HG02970 (cell line): ENCODE results near the gene KCTD19.

Experiments
- ATAC-seq: cut with Tn5 transposase; IDR thresholded peaks from one replicate; pipeline ENCODE4 v1.9.1; 2021; ENCODE audit warnings: mild to moderate bottlenecking, moderate library complexity, moderate number of reproducible peaks; ENCODE audit not compliant: unreplicated experiment, low FRiP score

KCTD19 gene

DNA sequence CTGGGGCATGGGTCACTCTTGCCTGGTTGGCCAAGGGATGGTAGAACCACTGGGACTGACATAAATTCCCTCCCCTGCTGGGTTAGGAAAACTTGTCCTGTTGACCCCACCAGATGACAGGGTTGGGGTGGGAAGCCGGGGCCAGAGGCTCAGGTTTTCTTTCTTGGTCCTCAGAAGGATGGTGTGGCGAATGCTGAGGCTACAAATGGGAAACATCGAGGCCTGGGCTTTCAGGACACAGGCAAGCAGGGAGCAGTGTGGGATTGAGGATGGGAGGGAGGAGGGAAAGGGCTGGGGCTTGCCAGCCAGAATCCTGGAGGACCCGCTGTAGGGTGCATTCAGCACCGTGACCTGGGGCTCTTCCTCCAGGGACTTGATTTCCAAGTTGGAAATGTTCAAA is 61.7 kb downstream of the KCTD19 start:
- no peak for ATAC-seq

DNA sequence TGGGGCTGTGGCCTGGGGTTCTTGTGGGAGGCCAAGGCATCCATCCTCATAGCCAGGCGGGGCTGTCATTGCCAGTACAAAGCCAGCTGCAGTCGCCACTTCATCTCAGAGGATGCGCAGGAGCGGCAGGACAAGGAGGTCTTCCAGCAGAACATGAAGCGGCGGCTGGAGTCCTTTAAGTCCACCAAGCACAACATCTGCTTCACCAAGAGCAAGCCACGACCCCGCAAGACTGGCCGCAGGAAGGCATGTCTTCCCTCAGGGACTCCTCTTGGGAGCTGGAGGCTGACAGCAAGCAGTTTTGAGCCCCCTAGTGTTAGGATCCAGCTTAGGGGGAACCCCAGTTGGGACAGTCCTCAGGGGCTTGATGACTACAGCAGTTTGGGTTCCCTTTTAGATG is 62.3 kb downstream of the KCTD19 start:
- no peak for ATAC-seq

DNA sequence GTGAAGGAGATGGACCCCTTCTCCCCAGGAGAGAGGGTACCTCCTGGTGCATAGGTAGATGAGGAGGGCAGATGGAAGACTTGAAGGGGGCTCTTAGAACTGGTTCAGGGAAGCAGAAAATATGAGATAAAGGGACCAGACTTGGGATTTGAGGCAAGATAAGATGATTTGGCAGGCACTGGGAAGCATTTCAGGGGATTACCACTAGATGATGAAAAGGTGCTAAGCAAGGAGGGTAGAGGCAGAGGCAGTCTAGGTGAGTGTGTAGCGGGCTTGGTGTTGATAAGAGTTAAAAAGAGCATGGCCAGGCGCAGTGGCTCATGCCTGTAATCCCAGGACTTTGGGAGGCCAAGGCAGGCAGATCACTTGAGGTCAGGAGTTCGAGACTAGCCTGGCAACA is 63.3 kb downstream of the KCTD19 start:
- no peak for ATAC-seq

DNA sequence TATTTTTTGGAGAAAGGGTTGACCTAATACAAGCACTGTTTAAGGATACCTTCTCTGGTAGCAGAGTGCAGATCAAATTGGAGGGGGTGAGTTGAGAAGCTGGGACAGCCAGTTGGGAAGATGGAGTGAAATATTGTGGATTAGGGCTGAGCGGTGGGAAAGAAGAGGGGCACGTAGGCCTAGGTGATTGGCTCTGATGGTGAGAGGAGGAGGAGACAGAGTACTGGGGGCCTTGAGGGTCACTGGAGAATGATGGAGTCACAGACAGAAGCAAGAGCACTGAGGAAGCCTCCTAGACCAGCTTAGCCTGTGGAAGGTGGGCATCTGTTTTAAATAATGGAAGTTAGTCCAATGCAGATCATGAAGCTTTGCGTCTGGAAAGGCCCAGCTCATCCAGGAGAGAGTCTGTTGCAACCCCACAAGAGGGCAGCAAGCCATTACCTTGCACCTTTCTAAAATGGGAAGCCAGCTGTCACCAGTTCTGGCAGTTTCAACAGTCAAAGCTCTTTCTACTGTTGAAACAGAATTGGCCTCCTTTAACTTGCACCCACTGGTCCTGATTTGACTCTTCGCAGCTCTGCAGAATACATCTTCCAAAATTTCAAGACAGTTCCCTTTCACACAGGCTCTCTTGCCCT is 66.0 kb downstream of the KCTD19 start:
- ATAC-seq, result no peak

DNA sequence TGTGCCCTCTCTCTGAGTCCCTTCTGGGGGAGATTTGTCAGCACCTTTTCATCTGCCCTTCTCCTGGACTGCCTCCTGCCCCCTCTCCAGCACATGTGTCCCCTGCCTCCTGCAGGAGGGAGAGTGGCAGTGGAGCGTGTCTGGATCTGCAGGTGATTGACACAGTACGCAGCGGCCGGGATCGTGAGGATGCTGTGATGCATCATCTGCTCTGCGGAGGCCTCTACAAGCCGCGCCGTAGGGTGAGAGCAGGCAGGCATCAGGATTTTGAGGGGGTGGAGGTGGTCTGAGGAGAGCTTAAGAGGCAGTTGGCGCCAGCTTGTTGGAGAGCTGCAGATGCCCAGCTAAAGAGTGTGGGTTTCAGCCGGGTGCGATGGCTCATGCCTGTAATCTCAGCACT is 66.8 kb downstream of the KCTD19 start:
- no peak for ATAC-seq

DNA sequence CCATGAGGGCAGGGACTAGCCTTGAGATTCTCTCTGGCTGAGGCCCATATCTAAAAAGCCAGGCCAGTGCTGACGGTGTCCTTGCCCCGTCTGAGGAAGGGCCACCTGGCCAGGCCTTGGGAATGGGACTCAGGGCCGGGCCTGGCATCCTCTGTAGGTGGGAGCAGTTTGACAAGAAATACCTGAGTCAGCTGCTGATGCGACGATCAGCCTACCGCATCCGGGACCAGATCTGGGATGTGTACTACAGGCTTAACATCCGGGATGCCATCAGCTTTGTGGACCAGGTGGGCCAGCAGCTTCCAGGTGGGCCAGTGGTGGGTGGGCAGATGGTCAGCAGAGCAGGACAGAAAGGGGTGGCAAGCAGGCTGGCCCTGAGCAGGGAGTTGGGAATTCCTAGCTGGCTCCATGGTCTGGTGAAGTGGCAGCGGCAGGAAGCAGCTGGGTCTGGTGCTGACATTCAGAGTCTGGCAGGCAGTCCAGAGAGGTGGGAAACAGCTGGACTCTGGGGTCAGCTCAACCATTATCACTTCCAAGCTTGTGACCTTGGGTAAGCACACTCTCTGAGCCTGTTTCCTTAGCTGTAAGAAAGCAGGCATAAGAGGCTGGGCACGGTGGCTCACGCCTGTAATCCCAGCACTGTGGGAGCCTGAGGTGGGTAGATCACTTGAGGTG is 68.2 kb downstream of the KCTD19 start:
- ATAC-seq, result no peak

DNA sequence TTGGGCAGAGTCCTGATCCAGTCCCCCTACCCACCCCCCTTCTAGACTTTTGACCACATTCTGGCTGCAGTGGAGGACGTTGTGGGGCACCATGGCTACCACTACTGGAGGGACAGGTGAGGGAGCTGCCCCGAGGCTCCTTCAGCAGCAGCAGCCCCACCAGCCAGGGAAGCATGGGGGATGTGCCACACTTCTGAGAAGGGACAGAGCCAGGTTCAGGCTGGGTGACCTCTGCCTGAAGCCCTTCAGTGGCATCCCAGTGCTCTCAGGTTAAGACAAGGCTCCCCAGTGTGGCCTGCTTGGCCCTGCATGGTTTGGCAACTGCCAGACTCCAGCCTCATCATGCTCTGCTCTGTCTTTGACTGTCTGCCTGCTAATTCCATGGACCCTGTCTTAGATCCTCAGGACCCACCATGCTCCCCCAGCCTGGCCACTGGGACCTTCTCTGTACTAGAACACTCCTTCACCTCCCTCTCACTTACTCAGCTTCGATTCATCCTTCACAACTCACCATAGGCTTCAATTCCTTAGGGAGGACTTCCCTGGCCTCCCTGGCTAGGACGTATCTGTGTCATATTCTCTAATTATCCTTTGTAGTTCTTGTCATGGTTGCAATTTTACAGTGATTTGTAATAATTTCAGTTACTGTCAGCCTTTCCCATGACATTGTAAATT is 68.9 kb downstream of the KCTD19 start:
- no peak for ATAC-seq

DNA sequence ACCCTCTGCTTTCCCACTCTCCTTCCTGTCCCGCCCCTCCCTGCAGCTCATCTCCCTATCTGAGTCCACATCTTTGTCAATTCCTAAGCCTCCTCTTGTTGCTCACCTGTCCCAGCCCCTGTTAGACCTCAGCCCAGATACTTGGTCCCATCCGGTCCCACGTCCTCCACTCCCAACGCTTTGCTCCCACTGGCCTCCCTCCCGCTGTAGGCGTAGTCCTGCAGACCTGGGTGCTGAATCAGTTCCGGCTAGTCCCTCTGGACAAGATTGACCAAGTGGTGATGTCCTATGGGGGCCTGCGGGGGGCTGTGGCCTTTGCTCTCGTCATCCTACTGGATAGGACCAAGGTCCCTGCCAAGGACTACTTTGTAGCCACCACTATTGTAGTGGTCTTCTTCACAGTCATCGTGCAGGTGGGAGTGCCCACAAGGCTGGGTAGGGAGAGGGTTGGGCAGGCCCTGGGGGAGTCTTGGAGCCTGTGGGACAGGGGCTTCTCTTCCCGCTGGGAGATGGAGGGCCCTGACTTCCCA is 69.8 kb downstream of the KCTD19 start:
- ATAC-seq, result no peak

DNA sequence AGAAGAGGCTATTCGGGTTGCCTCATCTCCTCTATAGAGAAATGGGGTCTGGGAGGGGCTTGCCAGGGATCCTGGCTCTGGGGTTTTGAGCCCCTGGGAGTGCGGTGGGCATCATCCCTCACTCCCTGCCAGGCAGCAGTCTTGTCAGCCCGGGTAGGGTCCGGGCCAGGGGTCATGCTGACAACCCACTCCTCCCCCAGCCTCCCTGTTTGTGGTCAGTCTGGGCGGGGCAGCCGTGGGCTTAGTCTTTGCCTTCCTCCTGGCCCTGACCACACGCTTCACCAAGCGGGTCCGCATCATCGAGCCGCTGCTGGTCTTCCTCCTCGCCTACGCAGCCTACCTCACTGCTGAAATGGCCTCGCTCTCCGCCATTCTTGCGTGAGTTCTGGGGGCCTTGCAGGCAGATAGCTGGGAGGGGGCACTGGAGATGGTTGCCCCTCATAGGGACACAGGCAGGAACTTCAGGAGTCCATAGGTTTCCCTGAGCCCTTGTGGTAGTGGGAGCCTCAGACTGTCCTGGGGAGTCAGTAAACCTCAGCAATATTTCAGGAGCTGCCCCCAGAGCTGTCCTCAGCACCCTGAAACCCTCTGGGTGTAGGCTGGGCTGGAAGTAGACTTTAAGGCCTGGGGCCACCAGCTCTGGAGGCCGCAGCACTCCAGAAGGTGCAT is 70.9 kb downstream of the KCTD19 start:
- no peak for ATAC-seq

DNA sequence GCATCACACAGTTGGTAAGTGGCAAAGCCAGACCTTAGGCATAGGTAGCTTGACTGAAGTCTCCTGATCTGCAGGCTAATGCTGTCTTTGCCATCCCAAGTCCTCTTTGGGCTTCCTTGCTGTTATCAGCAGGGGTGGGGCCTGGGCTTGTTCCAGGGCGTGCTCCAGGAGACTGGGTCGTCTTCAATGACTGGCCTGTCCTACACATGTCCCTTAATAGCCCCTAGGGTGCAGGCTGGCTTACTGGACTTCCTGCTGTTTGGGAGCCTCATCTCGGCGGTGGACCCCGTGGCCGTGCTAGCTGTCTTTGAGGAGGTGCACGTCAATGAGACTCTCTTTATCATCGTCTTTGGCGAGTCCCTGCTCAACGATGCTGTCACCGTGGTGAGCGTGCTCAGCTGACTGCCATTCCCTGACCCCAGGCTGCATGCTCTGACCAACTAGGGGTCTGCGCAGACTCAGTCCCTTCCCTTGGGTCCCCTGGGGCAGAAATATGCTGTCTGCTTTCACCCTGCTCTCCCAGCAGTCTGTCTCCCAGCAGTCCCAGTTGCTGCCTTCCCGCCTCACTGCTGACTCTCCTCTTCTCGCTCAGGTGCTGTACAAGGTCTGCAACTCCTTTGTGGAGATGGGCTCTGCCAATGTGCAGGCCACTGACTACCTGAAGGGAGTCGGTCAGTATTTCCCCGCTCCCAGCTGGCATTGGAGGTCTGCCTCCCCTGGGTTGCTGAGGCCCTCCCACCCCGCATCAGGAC is 71.6 kb downstream of the KCTD19 start:
- ATAC-seq, result no peak

DNA sequence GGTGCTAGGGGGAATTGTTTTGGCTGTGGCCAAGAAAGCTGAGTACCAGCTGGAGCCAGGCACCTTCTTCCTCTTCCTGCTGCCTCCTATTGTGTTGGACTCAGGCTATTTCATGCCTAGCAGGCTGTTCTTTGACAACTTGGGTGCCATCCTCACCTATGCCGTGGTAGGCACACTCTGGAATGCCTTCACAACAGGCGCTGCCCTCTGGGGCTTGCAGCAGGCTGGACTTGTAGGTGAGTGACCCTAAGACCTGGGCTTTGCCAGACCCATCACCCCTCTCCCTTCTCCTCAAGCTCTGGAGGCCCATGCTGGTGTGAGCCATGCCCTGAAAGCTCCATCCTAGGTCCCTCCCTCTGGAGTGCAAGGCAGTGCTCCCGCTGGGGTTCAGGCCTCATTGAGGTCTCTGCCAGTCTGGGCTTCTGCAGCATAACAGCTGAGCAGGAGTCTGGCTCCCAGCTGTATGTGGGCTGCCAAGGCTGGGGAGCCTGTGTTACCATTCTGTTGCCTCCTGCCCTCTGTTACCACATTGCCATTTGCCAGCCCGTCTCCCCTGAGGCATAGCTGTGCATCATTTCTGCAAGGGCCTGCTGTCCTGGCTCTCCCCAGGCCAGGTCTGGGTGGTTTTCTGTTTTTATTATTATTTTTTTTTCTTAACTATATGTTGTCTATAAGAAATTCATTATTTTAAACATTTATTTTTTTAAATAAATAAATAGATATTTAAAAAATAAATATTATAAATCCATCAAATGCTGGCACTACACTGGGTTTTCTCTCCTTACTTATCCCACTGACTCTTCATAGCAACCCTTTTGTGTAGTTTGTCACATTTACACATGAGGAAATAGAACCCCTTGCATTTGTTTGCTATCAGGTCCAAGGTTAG is 73.7 kb downstream of the KCTD19 start:
- ATAC-seq, result no peak

DNA sequence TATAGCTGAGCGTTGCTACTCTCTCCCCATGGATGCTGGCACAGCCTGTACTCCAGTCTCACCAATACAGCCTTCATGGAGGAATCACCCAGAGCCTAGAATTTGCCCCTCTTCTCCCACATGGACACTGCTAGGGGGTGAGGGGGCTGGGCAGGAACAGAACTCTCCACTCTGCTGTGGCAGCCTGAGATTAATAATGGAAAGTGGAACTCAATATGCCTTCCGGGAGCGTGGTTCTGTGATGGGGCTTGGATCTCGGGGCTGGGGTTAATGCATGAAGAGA is 76.6 kb downstream of the KCTD19 start:
- ATAC-seq, result no peak

DNA sequence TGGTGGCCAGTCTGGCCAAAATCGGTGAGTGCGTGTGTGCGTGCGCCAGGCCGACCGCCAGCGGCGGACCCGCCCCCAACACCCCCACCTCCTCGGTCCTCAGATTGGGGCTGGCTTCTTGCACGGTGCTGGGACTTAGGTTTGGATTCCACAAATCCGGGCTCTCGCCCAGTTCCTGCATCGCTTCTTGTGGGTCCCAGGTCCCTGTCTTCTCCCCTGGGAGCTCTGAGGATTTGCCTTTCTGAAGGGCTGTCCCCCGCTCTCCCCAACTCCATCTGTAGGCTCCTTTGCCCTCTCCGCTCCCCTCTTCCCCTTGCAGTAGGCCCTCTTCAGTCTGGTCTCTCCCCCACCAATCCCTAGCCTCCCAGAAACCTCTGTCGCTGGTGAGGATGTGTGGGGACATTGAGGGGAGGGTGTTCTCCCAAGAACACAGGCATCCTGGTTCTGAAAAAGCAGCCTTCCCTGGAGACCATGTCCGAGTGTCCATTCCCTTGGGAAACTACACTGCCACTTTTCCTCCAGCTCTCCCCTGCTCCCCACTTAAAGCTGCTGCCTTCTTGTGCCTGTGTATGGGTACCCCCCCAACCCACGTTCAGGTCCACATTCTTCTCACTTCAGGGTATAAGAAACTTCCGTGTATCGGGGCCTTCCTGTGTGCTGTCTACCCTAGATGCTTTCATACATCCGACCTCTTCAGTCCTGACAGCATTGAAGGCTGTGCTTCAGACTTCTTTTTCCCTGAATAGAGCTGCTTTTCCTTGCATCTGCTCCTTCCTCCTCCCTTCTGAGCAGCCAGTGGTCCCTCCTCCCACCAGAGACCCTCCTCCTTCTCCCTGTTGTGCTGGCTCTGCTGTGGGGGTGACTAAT is 77.1 kb downstream of the KCTD19 start:
- no peak for ATAC-seq

DNA sequence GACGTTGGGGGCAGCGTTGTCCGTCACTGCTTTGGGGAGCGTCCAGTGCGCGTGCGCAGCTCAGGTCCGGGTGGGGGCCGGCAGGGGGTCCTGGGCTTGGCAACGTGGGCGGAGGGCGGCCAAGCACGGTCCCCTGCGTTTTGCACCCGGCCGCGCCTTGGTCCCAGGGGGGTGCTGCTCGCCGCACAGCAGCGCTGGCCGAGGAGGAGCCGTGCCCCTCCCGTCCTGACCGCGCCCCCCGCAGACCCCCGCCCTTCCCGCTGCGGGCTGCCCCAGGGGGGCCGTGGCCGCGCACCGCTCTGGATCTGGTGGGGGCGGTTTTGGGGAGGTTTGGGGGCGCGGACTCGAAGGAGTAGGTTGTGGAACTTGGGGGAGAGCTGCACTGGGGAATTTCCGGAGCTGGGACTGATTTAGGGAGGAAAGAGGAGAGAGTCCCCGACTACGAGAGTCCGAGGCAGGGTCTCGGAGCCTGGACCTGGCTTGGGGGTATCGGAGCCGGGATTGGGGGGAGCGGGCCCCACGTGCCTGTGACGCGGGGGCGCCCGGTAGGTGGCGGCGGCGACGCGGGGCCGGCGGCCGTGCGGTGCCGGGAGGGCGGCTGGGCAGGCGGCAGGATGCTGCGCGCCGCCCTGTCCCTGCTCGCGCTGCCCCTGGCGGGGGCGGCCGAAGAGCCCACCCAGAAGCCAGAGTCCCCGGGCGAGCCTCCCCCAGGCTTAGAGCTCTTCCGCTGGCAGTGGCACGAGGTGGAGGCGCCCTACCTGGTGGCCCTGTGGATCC is 78.0 kb downstream of the KCTD19 start, which contains the start of gene SLC9A5:
TSS of gene SLC9A5 (plus strand) at position 579 of the 777 bp plus-strand sequence. CDS start at position 615, 36 bp downstream.
- ATAC-seq, result no peak

DNA sequence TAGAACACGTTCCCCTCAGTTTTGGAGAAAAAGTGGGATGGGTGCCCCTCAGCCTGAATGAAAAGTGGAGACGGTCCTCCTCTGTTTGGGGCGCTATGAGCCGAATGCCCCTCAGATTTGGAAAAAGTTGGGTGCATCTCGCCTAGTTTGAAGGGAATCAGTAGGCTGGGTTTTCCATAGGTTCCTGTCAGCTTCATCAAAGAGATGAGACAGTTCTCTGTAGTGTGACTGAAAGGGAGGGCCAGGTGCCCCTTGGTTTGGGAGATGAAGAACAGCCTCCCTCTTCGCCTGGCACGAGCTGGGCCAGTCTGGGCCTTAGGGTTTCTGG is 78.5 kb downstream of the KCTD19 start:
- ATAC-seq, result no peak

DNA sequence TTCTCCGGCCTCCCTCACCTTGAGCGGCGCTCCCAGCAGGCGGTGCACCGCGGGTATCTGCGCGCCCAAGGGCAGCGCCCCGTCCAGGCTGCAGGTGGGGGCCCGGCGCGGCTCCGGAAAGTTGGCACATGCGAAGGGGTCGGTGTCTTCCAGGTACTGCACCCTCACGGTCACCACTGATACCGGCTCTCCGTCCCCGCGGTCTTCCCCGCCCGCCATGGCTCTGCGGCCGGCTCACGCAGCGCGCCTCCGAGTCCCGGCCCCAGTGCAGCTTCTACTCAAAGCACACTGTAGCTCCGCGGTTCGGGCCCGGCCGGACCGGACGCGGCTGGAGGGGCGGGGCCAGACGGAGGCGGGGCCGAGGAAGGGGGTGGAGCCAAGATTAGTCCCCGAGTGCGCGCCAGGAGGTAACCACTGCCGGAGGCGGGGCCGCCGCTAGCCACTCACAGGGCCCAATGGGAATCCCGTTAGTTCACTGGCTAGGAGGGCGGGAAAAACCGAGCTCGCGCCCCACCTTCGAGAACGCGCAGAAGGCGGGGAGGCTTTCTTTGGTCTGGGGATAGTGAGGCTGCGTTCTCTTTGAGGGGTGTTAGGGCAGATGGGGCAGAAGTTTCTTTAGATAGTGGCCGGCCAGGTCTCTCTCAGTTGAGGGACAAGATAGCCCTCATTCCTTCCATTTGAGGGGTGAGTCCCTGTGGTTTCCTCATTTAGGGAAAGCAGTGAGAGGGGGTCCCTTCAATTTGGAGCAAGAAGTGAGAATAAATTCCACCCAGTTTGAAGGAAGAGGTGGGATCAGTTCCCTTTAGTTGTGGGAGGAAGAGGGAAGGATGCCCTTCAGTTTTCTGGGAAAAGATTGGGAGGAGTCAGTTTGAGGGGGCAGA is 79.1 kb downstream of the KCTD19 start, which contains the start of gene FHOD1:
TSS of gene FHOD1 (minus strand) at position 290 of the 881 bp plus-strand sequence. CDS start at position 219, 71 bp downstream.
- ATAC-seq, result peak; percentile 42

DNA sequence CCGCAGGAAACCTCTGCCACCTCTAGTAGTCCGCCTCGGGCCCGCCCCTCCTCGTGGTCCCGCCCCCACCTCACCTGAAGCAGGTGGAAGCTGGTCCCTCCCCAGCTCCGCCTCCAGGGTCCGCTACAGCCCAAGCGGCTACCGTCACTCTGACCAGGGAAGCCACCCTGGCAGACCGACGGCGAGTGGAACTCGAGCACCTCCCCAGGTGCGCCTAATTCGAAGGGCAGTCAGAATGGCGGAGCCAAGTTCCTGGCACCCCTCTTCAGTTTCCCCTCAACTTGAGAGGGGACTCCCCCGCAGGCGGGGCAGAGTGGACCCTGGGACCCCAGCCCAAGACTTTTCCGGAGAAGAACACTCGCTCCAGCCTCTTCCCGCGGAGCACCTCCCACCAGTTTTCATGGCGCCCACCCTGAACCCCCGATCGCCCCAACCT is 79.8 kb downstream of the KCTD19 start:
- no peak for ATAC-seq
